ENCODE measurements around the gene SIX6.

DNA sequence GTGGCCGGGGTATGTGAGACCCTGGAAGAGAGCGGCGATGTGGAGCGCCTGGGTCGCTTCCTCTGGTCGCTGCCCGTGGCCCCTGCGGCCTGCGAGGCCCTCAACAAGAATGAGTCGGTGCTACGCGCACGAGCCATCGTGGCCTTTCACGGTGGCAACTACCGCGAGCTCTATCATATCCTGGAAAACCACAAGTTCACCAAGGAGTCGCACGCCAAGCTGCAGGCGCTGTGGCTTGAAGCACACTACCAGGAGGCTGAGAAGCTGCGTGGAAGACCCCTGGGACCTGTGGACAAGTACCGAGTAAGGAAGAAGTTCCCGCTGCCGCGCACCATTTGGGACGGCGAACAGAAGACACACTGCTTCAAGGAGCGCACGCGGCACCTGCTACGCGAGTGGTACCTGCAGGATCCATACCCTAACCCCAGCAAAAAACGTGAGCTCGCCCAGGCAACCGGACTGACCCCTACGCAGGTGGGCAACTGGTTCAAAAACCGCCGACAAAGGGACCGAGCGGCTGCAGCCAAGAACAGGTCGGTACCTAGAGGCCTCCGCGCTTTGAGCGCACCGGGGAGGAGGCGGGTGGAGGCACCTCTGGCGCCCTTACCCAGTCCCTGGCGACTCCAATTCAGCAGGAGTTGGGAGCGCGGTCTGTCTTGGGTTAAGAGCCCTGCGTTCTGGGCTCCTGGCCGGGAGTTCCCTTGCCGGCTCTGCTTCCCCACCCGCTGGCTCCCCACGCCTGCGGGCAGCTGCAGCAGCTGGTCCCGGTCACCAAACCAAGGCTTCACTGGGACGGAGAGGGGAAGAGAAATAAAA, 700 bp downstream of the SIX6 start:
- no peak for TF ChIP-seq POLR2A (IDR thresholded peaks at IDR 0.05; ENCODE audit: low read depth, low read length)
- no peak for TF ChIP-seq SPI1 (IDR thresholded peaks at IDR 0.05; ENCODE audit: low read depth, low read length)

All from GM12891 (cell line).